GM21786 (cell line): ENCODE results near the gene ZFAND6.
A peak's percentile ranks its signal among the peaks of the same experiment; 100 is the strongest.

ENCODE experiments used
- ATAC-seq: cut with Tn5 transposase; IDR thresholded peaks from one replicate; pipeline ENCODE4 v1.9.1; 2021; ENCODE audit not compliant: unreplicated experiment

ZFAND6 gene

DNA sequence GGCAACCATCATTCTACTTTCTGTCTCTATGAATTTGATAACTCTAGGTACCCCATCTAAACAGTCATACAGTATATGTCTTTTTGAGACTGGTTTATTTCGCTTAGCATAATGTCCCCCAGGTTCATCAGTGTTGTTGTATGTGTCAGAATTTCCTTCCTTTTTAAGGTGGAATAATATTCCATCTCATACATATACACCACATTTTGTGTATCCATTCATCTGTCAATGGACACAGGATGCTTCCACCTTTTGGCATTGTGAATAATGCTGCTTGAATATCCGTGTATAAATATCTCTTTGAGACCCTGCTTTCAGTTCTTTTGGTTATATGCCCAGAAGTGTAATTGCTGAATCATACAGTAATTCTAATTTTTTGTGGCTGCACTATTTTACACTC lies 10.4 kb upstream of the ZFAND6 start:
- no peak for ATAC-seq

GRCh38 chr15:80052597-80053304 lies 6.7 kb upstream of the ZFAND6 start:
- no peak for ATAC-seq

DNA sequence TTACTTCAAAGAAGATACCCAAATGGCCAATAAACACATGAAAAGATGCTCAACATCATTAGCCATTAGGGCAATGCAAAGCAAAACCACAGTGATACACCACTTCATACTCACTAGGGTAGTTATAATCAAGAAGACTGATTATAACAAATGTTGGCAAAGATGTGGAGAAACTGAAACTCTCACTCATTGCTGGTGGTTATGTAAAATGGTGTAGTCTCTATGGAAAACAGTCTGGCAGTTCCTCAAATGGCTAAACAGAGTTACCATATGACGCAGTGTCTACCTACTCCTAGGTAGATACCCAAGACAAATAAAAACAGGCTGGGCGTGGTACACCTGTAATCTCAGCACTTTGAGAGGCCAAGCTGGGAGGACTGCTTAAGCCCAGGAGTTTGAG lies 3.5 kb upstream of the ZFAND6 start:
- no peak for ATAC-seq

DNA sequence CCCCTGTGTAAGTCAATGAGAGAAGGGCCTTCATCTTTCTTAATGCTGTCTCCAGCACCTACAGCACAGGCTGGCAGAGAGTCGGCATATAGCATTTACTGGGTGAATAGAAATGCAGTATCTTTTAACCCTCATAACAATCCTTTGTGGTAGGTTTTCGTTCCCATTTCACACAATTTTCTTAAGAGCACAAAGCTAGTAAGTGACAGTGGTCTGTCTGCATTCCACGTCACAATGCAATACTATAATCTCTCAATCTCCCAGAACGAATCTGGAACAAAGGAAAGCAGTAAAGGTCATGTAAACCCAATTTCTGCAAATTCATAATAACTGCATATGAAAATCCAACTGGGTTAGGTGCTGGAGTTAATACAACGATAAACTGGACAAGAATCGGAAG lies 1.4 kb upstream of the ZFAND6 start:
- no peak for ATAC-seq

GRCh38 chr15:80059786-80060355 lies 395 bp downstream of the ZFAND6 start:
- peak; percentile 39 for ATAC-seq

- ATAC-seq, result no peak
These were observed 1.0 kb downstream of the ZFAND6 start for GRCh38 chr15:80060356-80061006.

DNA sequence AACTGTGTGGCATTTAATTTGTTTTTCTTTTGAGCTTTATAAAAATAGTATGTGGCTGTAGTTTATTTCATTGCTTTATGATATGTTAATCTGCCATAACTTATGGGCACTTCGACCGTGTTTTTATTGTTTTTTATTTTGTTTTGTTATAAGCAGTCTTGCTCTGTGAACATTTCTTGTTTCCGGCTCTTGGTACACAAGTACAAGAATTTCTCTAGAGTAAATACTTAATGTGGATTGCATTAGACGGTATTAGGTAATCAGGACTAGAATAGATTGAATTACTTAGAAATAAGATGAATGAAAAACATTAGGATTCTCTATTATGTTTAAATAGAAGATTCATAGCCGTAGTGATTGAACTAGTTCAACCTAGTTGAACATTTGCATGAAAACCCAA lies 2.1 kb downstream of the ZFAND6 start:
- ATAC-seq, result no peak

DNA sequence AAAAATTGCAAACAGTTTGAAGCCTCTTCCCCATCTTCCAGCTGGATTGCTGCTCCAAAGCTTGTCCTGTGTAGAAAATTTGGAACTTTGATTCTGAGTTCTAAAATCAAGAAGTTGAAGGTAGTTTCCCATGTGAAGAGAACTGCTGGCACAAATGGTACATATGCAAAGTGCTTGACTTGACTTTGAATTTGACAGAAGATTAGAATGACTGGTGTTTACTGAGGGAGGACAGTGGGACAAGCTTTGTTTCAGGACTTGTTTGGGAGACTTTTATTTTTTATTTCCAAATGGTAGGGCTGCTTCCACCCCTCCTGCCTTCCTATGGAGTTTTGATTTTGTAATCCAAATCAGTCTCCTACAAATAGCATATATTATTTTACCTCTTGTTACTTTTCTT lies 7.4 kb downstream of the ZFAND6 start:
- ATAC-seq, result no peak

- ATAC-seq, result no peak
These were observed 9.1 kb downstream of the ZFAND6 start for GRCh38 chr15:80068578-80068977.

- ATAC-seq, result no peak
These were observed 11.4 kb downstream of the ZFAND6 start for GRCh38 chr15:80070840-80071239.

GRCh38 chr15:80071652-80072051 lies 12.2 kb downstream of the ZFAND6 start:
- ATAC-seq, result no peak

GRCh38 chr15:80072285-80072994 lies 13.0 kb downstream of the ZFAND6 start:
- peak; percentile 88 for ATAC-seq

DNA sequence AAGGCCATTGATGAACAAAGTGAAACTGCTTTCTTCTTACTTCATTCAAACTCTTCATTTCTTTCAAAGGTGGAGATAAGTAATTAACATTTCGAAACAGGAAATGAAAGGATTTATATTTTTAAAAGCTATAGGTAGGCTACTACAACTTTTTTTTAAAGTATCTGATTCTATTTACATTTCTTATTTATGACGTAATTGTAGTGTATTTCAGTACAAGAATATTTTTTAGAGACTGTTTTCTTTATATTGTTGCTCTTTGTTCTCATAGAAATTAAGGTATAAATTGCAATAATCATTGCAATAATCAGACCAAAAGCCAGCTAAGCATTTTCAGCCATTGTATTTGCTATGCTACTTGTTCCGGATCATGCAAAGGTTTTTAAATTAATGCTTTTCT lies 13.7 kb downstream of the ZFAND6 start:
- no peak for ATAC-seq

DNA sequence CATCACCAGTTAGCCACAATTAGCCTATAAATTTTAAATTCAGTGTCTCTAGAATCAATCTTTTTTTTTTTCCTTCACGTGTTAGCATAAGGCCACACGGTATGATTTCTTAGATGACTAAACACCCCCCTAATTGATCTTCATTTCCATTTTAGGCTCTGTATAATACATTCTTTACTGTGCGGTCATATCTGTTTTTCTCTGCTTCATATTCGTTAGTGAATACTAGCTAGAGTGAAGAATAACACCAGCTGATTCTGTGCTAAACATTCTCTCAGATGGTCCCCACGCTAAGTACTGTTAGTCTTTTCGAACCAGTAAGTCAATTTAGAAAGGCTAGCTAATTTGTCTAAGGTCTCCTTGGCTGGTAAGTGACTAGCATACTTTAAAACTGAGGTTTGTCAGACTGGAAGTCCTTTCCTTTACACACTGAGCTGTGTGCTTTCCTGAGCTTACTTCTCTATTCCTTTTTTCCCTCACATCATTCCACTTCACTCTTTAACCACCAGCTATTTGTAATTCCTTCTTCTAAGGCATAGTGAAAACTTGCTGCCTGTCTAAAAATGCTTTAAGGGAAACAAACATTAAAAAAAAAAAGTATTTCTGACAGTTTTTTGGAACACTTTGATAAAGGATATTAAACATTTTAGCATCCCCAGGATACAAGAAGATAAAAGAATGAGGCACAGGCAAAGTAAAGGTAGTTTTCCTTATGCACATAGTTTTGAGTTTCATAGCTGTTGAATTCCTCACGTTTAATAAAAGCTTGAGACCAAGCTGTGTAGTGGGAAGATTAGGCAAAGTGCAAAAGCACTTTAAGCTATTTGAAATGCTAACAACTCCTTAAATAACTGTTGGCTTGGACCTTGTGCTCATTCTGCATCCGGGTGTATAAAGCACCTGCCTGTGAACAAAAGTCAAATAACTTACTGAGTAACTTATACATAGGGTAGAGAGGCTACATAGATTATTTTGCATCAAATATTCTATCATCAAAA lies 17.1 kb downstream of the ZFAND6 start:
- no peak for ATAC-seq

GRCh38 chr15:80081390-80081789 lies 21.9 kb downstream of the ZFAND6 start:
- no peak for ATAC-seq

GRCh38 chr15:80087104-80087503 lies 27.6 kb downstream of the ZFAND6 start:
- no peak for ATAC-seq

GRCh38 chr15:80090041-80090440 lies 30.6 kb downstream of the ZFAND6 start:
- ATAC-seq, result no peak

GRCh38 chr15:80090879-80091503 lies 31.5 kb downstream of the ZFAND6 start:
- ATAC-seq, result no peak

GRCh38 chr15:80093854-80094418 lies 34.5 kb downstream of the ZFAND6 start:
- ATAC-seq, result no peak

DNA sequence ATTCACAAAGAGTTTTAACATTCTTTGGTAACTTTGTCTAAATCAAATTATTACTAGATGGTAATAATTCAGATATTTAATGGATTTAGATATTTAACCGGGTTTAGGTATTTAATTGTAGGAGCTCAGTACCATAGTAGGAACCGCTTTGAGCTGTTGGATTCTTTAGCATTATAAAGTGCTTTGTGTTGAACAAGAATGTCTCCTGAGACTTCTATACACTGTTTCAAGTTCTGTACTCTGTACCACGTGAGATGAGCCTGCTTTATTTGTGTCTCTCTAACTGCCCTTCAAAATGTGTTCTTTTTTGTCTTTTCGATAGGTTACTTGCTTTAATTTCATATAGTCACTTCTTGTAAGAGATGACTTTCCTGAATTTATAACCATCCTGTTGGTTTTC lies 36.0 kb downstream of the ZFAND6 start:
- ATAC-seq, result no peak
